ENCODE results near the gene RHOC. TPM values are rescaled to one million over a fixed set of nuclear protein-coding genes. Genes with fewer than 3 reads are reported as not detected.

RHOC gene
- total RNA-seq, 1 experiment from 2014 or later: 197 TPM

GRCh38 chr1:112704391-112704933 lies 2.5 kb downstream of the RHOC start:
- Histone ChIP-seq H3K27me3 (ENCODE audit: control insufficient read depth, insufficient read depth, low read length) (no peaks in the 10 kb centered on the region), H3K27ac (ENCODE audit: low read length) (peak overlapping the region; percentile 71), H3K9me3 (ENCODE audit: control insufficient read depth, insufficient read depth, low read depth, low read length) (no peaks in the 10 kb centered on the region), H3K4me3 (ENCODE audit: low read depth in 2 of 2, low read length in 2 of 2) (peak overlapping the region; percentile 76 to 77), H3K4me1 (ENCODE audit: control insufficient read depth, insufficient read depth, low read length) (peaks cover 53% of the 10 kb centered on the region), H3K36me3 (ENCODE audit: control insufficient read depth, insufficient read depth, low read length) (peaks cover 2% of the 10 kb centered on the region)
- no peak for TF ChIP-seq REST (IDR thresholded peaks at IDR 0.05; ENCODE audit: insufficient read depth in 1 of 2, low read depth in 2 of 2, low read length in 1 of 2)
- TF ChIP-seq CTCF (IDR thresholded peaks at IDR 0.05): no peak
- TF ChIP-seq POLR2AphosphoS5 (IDR thresholded peaks at IDR 0.05; ENCODE audit: low read depth, low read length): no peak
- TF ChIP-seq TCF7L2 (IDR thresholded peaks at IDR 0.05; ENCODE audit: low read depth, low read length): no peak
- no peak for TF ChIP-seq SIN3A (IDR thresholded peaks at IDR 0.05; ENCODE audit: borderline replicate concordance, insufficient read depth, low read depth, low read length)
- in situ Hi-C loops (cut with HindIII; ENCODE audit: low pct_unique_long_range_greater_than_20kb, low sequenced_read_pairs) (no loop called here), intact Hi-C loops (cut with micrococcal nuclease; ENCODE audit: unreplicated experiment) (no loop called here)
- ATAC-seq (no peak), DNase-seq (ENCODE audit: low read depth, low spot score) (no peak)
- ChIA-PET CTCF (interaction anchor here (0.7 kb wide), 1 partner anchor 9 kb away, joined by 5 read pairs; no protein-coding TSS in a partner anchor), POLR2A (interaction anchor here (0.5 kb wide), 1 partner anchor 62 kb away, joined by 3 read pairs; no protein-coding TSS in a partner anchor)
- BruUV-seq (replicated peaks): no TSS peak

GRCh38 chr1:112703706-112704105 lies 3.2 kb downstream of the RHOC start:
- peak overlapping the region; percentile 71; the same call in 1 of the 2 replicates for H3K27ac ChIP-seq (ENCODE audit: low read length)

More at GRCh38 chr1:112703706-112704105, 3.2 kb downstream of the RHOC start:
- no TSS peak for BruUV-seq (replicated peaks)
- no peaks in the 10 kb centered on the region for H3K27me3 ChIP-seq (ENCODE audit: control insufficient read depth, insufficient read depth, low read length)
- TF ChIP-seq CTCF (IDR thresholded peaks at IDR 0.05) (no peak), REST (IDR thresholded peaks at IDR 0.05; ENCODE audit: insufficient read depth in 1 of 2, low read depth in 2 of 2, low read length in 1 of 2) (no peak), SIN3A (IDR thresholded peaks at IDR 0.05; ENCODE audit: borderline replicate concordance, insufficient read depth, low read depth, low read length) (no peak), TCF7L2 (IDR thresholded peaks at IDR 0.05; ENCODE audit: low read depth, low read length) (no peak), POLR2AphosphoS5 (IDR thresholded peaks at IDR 0.05; ENCODE audit: low read depth, low read length) (no peak; the same call in 1 of the 2 replicates)
- peaks cover 2% of the 10 kb centered on the region for H3K36me3 ChIP-seq (ENCODE audit: control insufficient read depth, insufficient read depth, low read length)
- no peak for ATAC-seq
- intact Hi-C loops (cut with micrococcal nuclease; ENCODE audit: unreplicated experiment): no loop called here
- H3K9me3 ChIP-seq (ENCODE audit: control insufficient read depth, insufficient read depth, low read depth, low read length): no peaks in the 10 kb centered on the region
- in situ Hi-C loops (cut with HindIII; ENCODE audit: low pct_unique_long_range_greater_than_20kb, low sequenced_read_pairs): no loop called here
- no peak overlapping the region for H3K4me3 ChIP-seq (ENCODE audit: low read depth in 2 of 2, low read length in 2 of 2)
- ChIA-PET POLR2A (no interaction called here), CTCF (no interaction called here)
- peaks cover 56% of the 10 kb centered on the region for H3K4me1 ChIP-seq (ENCODE audit: control insufficient read depth, insufficient read depth, low read length)
- no peak for DNase-seq (ENCODE audit: low read depth, low spot score)

Data from Panc1 (cell line).